Erythroblast (primary cell): ENCODE measurements around the gene FRK.

ENCODE experiments used
- GATA1 ChIP-seq: IDR thresholded peaks from 2 replicates; pipeline ENCODE4 v1.6.1; 2011; ENCODE audit warnings: low read depth, mild to moderate bottlenecking, control low read depth, low read length, moderate library complexity
- POLR2A ChIP-seq: IDR thresholded peaks from 2 replicates; pipeline ENCODE4 v1.6.1; 2011; ENCODE audit warnings: mild to moderate bottlenecking, low read length

DNA sequence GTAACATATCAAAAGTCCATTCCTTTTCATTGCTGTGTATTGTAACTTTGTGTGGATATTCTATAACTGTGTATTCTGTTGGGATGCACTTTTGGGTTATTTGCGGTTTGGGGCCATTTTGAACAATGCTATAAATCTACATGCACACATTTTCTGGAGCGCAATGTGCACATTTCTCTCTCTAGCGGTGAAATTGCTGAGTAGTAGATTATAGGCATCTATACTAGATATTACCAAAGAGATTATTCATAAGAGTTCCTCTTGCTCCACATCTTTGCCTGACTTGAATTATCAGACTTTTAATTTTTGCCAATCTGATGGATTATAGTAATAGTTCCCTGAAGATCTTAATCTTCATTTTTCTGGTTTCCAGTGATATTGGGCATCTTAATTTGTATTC lies 18.3 kb upstream of the FRK start:
- no peak for TF ChIP-seq POLR2A
- no peak for TF ChIP-seq GATA1
